Lower leg skin (tissue), 3 donors: ENCODE results near the gene P2RX1.

Source experiments
- POLR2A ChIP-seq, 2 donors: fragments of 450-650 bp; IDR thresholded peaks; one replicate each; pipeline ENCODE4 v1.6.1; 2016 to 2017; ENCODE audit warnings: antibody characterized with exemption in 2 of 2, mild to moderate bottlenecking in 1 of 2, moderate library complexity in 1 of 2
- TF ChIP-seq, protein P1 (sequence below), 3 donors: fragments of 450-650 bp; IDR thresholded peaks; one replicate each; pipeline ENCODE4 v1.5.1; 2016; ENCODE audit warnings: antibody characterized with exemption in 3 of 3, mild to moderate bottlenecking in 3 of 3, moderate library complexity in 2 of 3

DNA sequence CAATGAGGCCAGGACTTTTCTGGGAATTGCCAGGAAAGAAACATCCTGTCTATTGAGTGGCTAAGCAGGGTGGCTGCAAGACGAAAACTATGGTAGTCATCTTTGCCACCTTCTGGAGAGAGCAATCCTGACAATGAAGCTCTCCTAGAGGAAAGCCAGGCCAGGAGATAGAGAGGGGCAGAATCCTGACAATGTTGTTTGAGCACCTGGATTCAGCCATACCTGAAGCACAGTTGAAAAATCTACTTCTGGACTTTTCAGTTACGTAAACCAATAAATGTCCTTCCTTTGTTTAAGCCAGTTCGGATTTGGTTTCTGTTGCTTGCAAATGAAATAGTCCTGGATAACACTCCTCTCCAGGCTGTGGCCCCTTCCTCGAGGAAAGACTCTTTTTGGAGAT is 9.4 kb downstream of the P2RX1 start:
- TF ChIP-seq, protein P1, sequence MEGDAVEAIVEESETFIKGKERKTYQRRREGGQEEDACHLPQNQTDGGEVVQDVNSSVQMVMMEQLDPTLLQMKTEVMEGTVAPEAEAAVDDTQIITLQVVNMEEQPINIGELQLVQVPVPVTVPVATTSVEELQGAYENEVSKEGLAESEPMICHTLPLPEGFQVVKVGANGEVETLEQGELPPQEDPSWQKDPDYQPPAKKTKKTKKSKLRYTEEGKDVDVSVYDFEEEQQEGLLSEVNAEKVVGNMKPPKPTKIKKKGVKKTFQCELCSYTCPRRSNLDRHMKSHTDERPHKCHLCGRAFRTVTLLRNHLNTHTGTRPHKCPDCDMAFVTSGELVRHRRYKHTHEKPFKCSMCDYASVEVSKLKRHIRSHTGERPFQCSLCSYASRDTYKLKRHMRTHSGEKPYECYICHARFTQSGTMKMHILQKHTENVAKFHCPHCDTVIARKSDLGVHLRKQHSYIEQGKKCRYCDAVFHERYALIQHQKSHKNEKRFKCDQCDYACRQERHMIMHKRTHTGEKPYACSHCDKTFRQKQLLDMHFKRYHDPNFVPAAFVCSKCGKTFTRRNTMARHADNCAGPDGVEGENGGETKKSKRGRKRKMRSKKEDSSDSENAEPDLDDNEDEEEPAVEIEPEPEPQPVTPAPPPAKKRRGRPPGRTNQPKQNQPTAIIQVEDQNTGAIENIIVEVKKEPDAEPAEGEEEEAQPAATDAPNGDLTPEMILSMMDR (IDR thresholded peaks at IDR 0.05): no peak
- no peak for TF ChIP-seq POLR2A (IDR thresholded peaks at IDR 0.05)
